Endodermal cell (in vitro differentiated cells): ENCODE results near the gene CPEB3. TPM values are rescaled to one million over a fixed set of nuclear protein-coding genes. Genes with fewer than 3 reads are reported as not detected.
"Not testable (repeated sequence)": the region's sequence is repeated elsewhere in the genome, so short reads cannot be mapped to it uniquely, and the experiment has no call there.

Source experiments
- DNase-seq: peaks from one replicate; pipeline ENCODE4 v3.0.0-alpha.2; 2017
- H3K27ac ChIP-seq: 2 replicates; pipeline ENCODE4 v1.5.1; 2013; ENCODE audit warnings: mild to moderate bottlenecking, low read depth, low read length, moderate library complexity
- H3K27me3 ChIP-seq: 2 replicates; pipeline ENCODE4 v1.6.1; 2013; ENCODE audit warnings: mild to moderate bottlenecking, low read length, moderate library complexity; ENCODE audit not compliant: insufficient read depth, control insufficient read depth, poor library complexity, severe bottlenecking
- H3K36me3 ChIP-seq: 2 replicates; pipeline ENCODE4 v1.7.0; 2013; ENCODE audit warnings: mild to moderate bottlenecking, low read length, moderate library complexity; ENCODE audit not compliant: control insufficient read depth, insufficient read depth
- H3K4me1 ChIP-seq: one replicate; pipeline ENCODE4 v1.7.0; 2013; ENCODE audit warnings: low read length; ENCODE audit not compliant: control insufficient read depth, insufficient read depth
- H3K4me3 ChIP-seq: 2 replicates; pipeline ENCODE4 v1.5.1; 2013; ENCODE audit warnings: mild to moderate bottlenecking, low read length, moderate library complexity
- H3K9ac ChIP-seq: 2 replicates; pipeline ENCODE4 v1.6.1; 2013; ENCODE audit warnings: mild to moderate bottlenecking, low read length, moderate library complexity; ENCODE audit not compliant: poor library complexity, severe bottlenecking; ENCODE audit errors: extremely low read depth
- H3K9me3 ChIP-seq: 2 replicates; pipeline ENCODE4 v1.6.1; 2013; ENCODE audit warnings: mild to moderate bottlenecking, low read length, moderate library complexity; ENCODE audit not compliant: control insufficient read depth
- H3K27ac Mint-ChIP-seq: 2 replicates; pipeline ENCODE4 v1.8.0; 2020; ENCODE audit warnings: mixed read lengths
- H3K27me3 Mint-ChIP-seq: 2 replicates; pipeline ENCODE4 v1.8.0; 2021; ENCODE audit warnings: mild to moderate bottlenecking, mixed read lengths; ENCODE audit not compliant: insufficient read depth
- H3K36me3 Mint-ChIP-seq: 2 replicates; pipeline ENCODE4 v1.8.0; 2020; ENCODE audit warnings: low read depth, mixed read lengths
- H3K4me1 Mint-ChIP-seq: 2 replicates; pipeline ENCODE4 v1.8.0; 2020; ENCODE audit warnings: mixed read lengths
- H3K4me3 Mint-ChIP-seq: 2 replicates; pipeline ENCODE4 v1.8.0; 2020; ENCODE audit warnings: mild to moderate bottlenecking, moderate library complexity, mixed read lengths
- H3K9me3 Mint-ChIP-seq: 2 replicates; pipeline ENCODE4 v1.8.0; 2020; ENCODE audit warnings: mild to moderate bottlenecking, mixed read lengths
- CTCF ChIP-seq: fragments of 200-600 bp; sonication (generic); conservative IDR thresholded peaks from 2 replicates; pipeline ENCODE4 v1.5.0; 2021; ENCODE audit warnings: antibody characterized with exemption, mild to moderate bottlenecking
- WGBS, 2 experiments: methylation state at CpG; one replicate each; pipeline versions ENCODE4 v1.1.5 to v1.1.7; 2013; ENCODE audit warnings: missing lambda C conversion rate in 2 of 2, mixed read lengths in 1 of 2; ENCODE audit not compliant: insufficient coverage in 1 of 2, insufficient read length in 1 of 2; 5-methylcytosine and 5-hydroxymethylcytosine counted together
- total RNA-seq, 2 donors: library from RNA; stranded (reverse); fragmentation: NEBNext Ultra II Directional in 1 of 2; extraction: Animal tissue kit (Norgen Biotek cat#: 25700) in 1 of 2; gene quantifications; 2 replicates in 1 of 2; 3 replicates in 1 of 2; pipeline ENCODE4 v1.2.1, GENCODE V29; 2021

Gene CPEB3
- total RNA-seq, 2 donors from 2014 or later, result 1.1 to 1.3 TPM

- Mint-ChIP-seq H3K27ac (no peak overlapping the region), H3K27me3 (no peaks in the 10 kb centered on the region), H3K4me1 (peaks cover 5% of the 10 kb centered on the region), H3K9me3 (no peaks in the 10 kb centered on the region), H3K36me3 (no peaks in the 10 kb centered on the region), H3K4me3 (no peak overlapping the region)
- TF ChIP-seq CTCF, result no peak
- no peaks in the 10 kb centered on the region for H3K27me3 ChIP-seq
- no peaks in the 10 kb centered on the region for H3K9me3 ChIP-seq
- H3K9ac ChIP-seq, result no peak overlapping the region
- no peaks in the 10 kb centered on the region for H3K4me1 ChIP-seq
- H3K4me3 ChIP-seq, result no peak overlapping the region
- no peak overlapping the region for H3K27ac ChIP-seq
- DNase-seq, result no peak
- WGBS, 2 experiments, result 94 to 98% methylated on average over 6 of the region's 6 CpGs
- H3K36me3 ChIP-seq, result no peaks in the 10 kb centered on the region
Measured at GRCh38 chr10:92219559-92219958, 71.3 kb downstream of the CPEB3 start.

- Histone ChIP-seq H3K4me1 (no peaks in the 10 kb centered on the region), H3K36me3 (no peaks in the 10 kb centered on the region), H3K27ac (no peak overlapping the region), H3K4me3 (no peak overlapping the region), H3K9ac (no peak overlapping the region), H3K9me3 (no peaks in the 10 kb centered on the region), H3K27me3 (no peaks in the 10 kb centered on the region)
- Mint-ChIP-seq H3K4me3 (no peak overlapping the region), H3K4me1 (peaks cover 5% of the 10 kb centered on the region), H3K27me3 (no peaks in the 10 kb centered on the region), H3K36me3 (no peaks in the 10 kb centered on the region), H3K27ac (no peak overlapping the region), H3K9me3 (no peaks in the 10 kb centered on the region)
- DNase-seq, result no peak
- TF ChIP-seq CTCF, result no peak
- WGBS, 2 experiments, result 76 to 88% methylated on average over 2 to 3 of the region's 3 CpGs
Measured at GRCh38 chr10:92218569-92218968, 72.3 kb downstream of the CPEB3 start.

- peak; percentile 92 for DNase-seq
- not testable (repeated sequence) for H3K9ac ChIP-seq, H3K36me3 ChIP-seq, H3K9me3 ChIP-seq, H3K4me3 Mint-ChIP-seq, H3K4me3 ChIP-seq, H3K4me1 Mint-ChIP-seq, H3K9me3 Mint-ChIP-seq, H3K27ac ChIP-seq, H3K27me3 ChIP-seq, H3K4me1 ChIP-seq, H3K27ac Mint-ChIP-seq, H3K36me3 Mint-ChIP-seq, H3K27me3 Mint-ChIP-seq
- WGBS, 2 experiments, result 76 to 78% methylated on average over 8 to 12 of the region's 12 CpGs
- peak; percentile 79 for TF ChIP-seq CTCF
Measured at GRCh38 chr10:92216608-92217007, 74.3 kb downstream of the CPEB3 start.

- H3K4me1 Mint-ChIP-seq, H3K36me3 Mint-ChIP-seq: not testable (repeated sequence)
- 89 to 90% methylated on average over 4 to 9 of the region's 9 CpGs for WGBS, 2 experiments
Measured at GRCh38 chr10:92215222-92215621, 75.7 kb downstream of the CPEB3 start.

More at GRCh38 chr10:92215222-92215621, 75.7 kb downstream of the CPEB3 start:
- not testable (repeated sequence) for H3K4me3 ChIP-seq, H3K27me3 ChIP-seq, H3K9me3 Mint-ChIP-seq, H3K4me3 Mint-ChIP-seq, H3K4me1 ChIP-seq, DNase-seq, H3K27ac Mint-ChIP-seq, H3K9me3 ChIP-seq, H3K27me3 Mint-ChIP-seq, H3K36me3 ChIP-seq, H3K27ac ChIP-seq, H3K9ac ChIP-seq
